Spleen (tissue), 7 donors: ENCODE measurements around the gene AURKAIP1.

Experiments
- CTCF ChIP-seq, 11 experiments: fragments of 200-600 bp in 7 of 11; fragments of 450-650 bp in 4 of 11; sonication (generic) in 4 of 11; IDR thresholded peaks in 8 of 11; conservative IDR thresholded peaks in 3 of 11; 1 replicate in 7 of 11; 2 replicates in 4 of 11; pipeline versions ENCODE4 v1.4.0 to v1.8.0; 2016 to 2021; ENCODE audit warnings: antibody characterized with exemption in 11 of 11, inconsistent platforms in 4 of 11, mild to moderate bottlenecking in 1 of 11
- POLR2A ChIP-seq, 3 donors: fragments of 450-650 bp; IDR thresholded peaks; one replicate each; pipeline ENCODE4 v1.5.1; 2017; ENCODE audit warnings: antibody characterized with exemption in 3 of 3, mild to moderate bottlenecking in 1 of 3
- POLR2AphosphoS5 ChIP-seq, 3 donors: sonication (generic); formaldehyde crosslinking; IDR thresholded peaks; one replicate each; pipeline ENCODE4 v1.5.1; 2017; ENCODE audit warnings: antibody characterized with exemption in 3 of 3
- donor health status: DM: no; HTN: no; CAD: no; lungs with moderate emphysema.
- donor health status: DM: no; HTN: no; CAD: no.
- donor health status: DM: no; HTN: no; CAD: no.

GRCh38 chr1:1374589-1374928 lies 448 bp downstream of the AURKAIP1 start:
- TF ChIP-seq POLR2A (IDR thresholded peaks at IDR 0.05), result no peak
- no peak for TF ChIP-seq CTCF (IDR thresholded peaks at IDR 0.05 in 8 of 11, conservative IDR thresholded peaks at IDR 0.05 in 3 of 11)
- TF ChIP-seq POLR2AphosphoS5 (IDR thresholded peaks at IDR 0.05), result no peak
